SK-N-SH (cell line): ENCODE results near the gene TBC1D13. TPM values are rescaled to one million over a fixed set of nuclear protein-coding genes. Genes with fewer than 3 reads are reported as not detected.

Experiments used
- CTCF ChIA-PET: fragments of 300-600, 350-600 bp; formaldehyde crosslinking; extraction: SDS; loops from one replicate; lab custom pipeline; 2021; lab: Yijun Ruan, JAX
- POLR2A ChIA-PET: fragments of 350-600 bp; sonication (Branson Sonifier 250); formaldehyde crosslinking; extraction: SDS; loops from one replicate; lab custom pipeline; 2020; ENCODE audit warnings: antibody characterized with exemption, inconsistent platforms; lab: Yijun Ruan, JAX
- DNase-seq: peaks from one replicate; pipeline ENCODE4 v3.0.0; 2012
- H2AFZ ChIP-seq: fragments of 200-600 bp; sonication (generic); 2 replicates; pipeline ENCODE4 v1.8.1; 2016; ENCODE audit warnings: antibody characterized with exemption, mild to moderate bottlenecking, low read depth
- H3F3A ChIP-seq: fragments of 200-600 bp; sonication (generic); replicated peaks from 2 replicates; pipeline ENCODE3; 2016; ENCODE audit warnings: antibody characterized with exemption, mild to moderate bottlenecking; ENCODE audit not compliant: insufficient read depth
- H3K27ac ChIP-seq, 2 experiments: fragments of 200-500 bp in 1 of 2; fragments of 200-600 bp in 1 of 2; sonication (Bioruptor generic) in 1 of 2; sonication (generic), shearing (Covaris generic) in 1 of 2; 2 replicates each; pipeline versions ENCODE4 v1.5.1 to v1.6.1; 2014 to 2016; ENCODE audit warnings: low read depth in 2 of 2, inconsistent platforms in 1 of 2, low read length in 1 of 2, mild to moderate bottlenecking in 1 of 2, mixed read lengths in 1 of 2
- H3K27me3 ChIP-seq: fragments of 200-600 bp; sonication (generic), shearing (Covaris generic); 2 replicates; pipeline ENCODE4 v1.6.1; 2016; ENCODE audit warnings: mixed run types; ENCODE audit not compliant: insufficient read depth
- H3K36me3 ChIP-seq, 2 experiments: fragments of 200-500 bp in 1 of 2; fragments of 200-600 bp in 1 of 2; sonication (Bioruptor generic) in 1 of 2; sonication (generic) in 1 of 2; replicated peaks in 1 of 2; 2 replicates each; pipeline versions ENCODE3 to v1.5.1; 2014 to 2016; ENCODE audit warnings: low read length in 1 of 2, mild to moderate bottlenecking in 1 of 2; ENCODE audit not compliant: insufficient read depth in 2 of 2, control insufficient read depth in 1 of 2
- H3K4me1 ChIP-seq, 2 experiments: fragments of 200-500 bp in 1 of 2; fragments of 200-600 bp in 1 of 2; sonication (Bioruptor generic) in 1 of 2; sonication (generic), shearing (Covaris generic) in 1 of 2; 2 replicates each; pipeline versions ENCODE4 v1.5.1 to v1.6.1; 2014 to 2016; ENCODE audit warnings: low read depth in 1 of 2, low read length in 1 of 2, mixed run types in 1 of 2; ENCODE audit not compliant: insufficient read depth in 2 of 2, control insufficient read depth in 1 of 2
- H3K4me2 ChIP-seq: fragments of 200-600 bp; sonication (generic), shearing (Covaris generic); 2 replicates; pipeline ENCODE4 v1.6.1; 2017; ENCODE audit warnings: mixed run types
- H3K4me3 ChIP-seq, 2 experiments: fragments of 200-500 bp in 1 of 2; fragments of 200-600 bp in 1 of 2; sonication (Bioruptor generic) in 1 of 2; sonication (generic), shearing (Covaris generic) in 1 of 2; 2 replicates each; pipeline versions ENCODE4 v1.5.1 to v1.8.1; 2014 to 2016; ENCODE audit warnings: low read depth in 2 of 2, inconsistent platforms in 1 of 2, low read length in 1 of 2, mild to moderate bottlenecking in 1 of 2, mixed read lengths in 1 of 2, moderate library complexity in 1 of 2
- H3K79me2 ChIP-seq: fragments of 200-600 bp; sonication (generic); 2 replicates; pipeline ENCODE4 v1.8.1; 2017; ENCODE audit warnings: mild to moderate bottlenecking; ENCODE audit not compliant: insufficient read depth
- H3K9ac ChIP-seq: fragments of 200-600 bp; sonication (generic); 2 replicates; pipeline ENCODE4 v1.6.1; 2017; ENCODE audit warnings: mixed run types
- H3K9me2 ChIP-seq: fragments of 200-600 bp; sonication (generic); 2 replicates; pipeline ENCODE4 v1.6.1; 2017; ENCODE audit warnings: mixed run types
- H3K9me3 ChIP-seq: fragments of 200-600 bp; sonication (generic); 2 replicates; pipeline ENCODE4 v1.6.1; 2017; ENCODE audit warnings: mixed run types, mild to moderate bottlenecking, moderate library complexity
- H4K20me1 ChIP-seq: fragments of 200-600 bp; sonication (generic); 2 replicates; pipeline ENCODE4 v1.6.1; 2017; ENCODE audit warnings: mild to moderate bottlenecking, mixed run types; ENCODE audit not compliant: insufficient read depth
- EZH2phosphoT487 ChIP-seq: fragments of 200-600 bp; sonication (generic); IDR thresholded peaks from 2 replicates; pipeline ENCODE4 v1.6.1; 2017; ENCODE audit warnings: low read depth, mixed run types, mild to moderate bottlenecking, antibody characterized with exemption, moderate library complexity, borderline replicate concordance
- RAD21 ChIP-seq: IDR thresholded peaks from 2 replicates; pipeline ENCODE4 v1.6.1; 2012; ENCODE audit warnings: mild to moderate bottlenecking, low read length
- SIN3A ChIP-seq: IDR thresholded peaks from 2 replicates; pipeline ENCODE4 v1.6.1; 2012; ENCODE audit warnings: low read depth, mild to moderate bottlenecking, low read length, moderate library complexity, borderline replicate concordance
- TCF12 ChIP-seq: IDR thresholded peaks from 2 replicates; pipeline ENCODE4 v1.4.0; 2012
- TEAD4 ChIP-seq: IDR thresholded peaks from 2 replicates; pipeline ENCODE4 v1.4.0; 2012; ENCODE audit warnings: mild to moderate bottlenecking, borderline replicate concordance; ENCODE audit not compliant: insufficient read depth
- WGBS: methylation state at CpG from one replicate; pipeline ENCODE4 v1.1.6; 2017; ENCODE audit warnings: low lambda C conversion rate; 5-methylcytosine and 5-hydroxymethylcytosine counted together
- polyA plus RNA-seq, 3 experiments: library from polyadenylated mRNA; depleted of rRNA; stranded (reverse); fragments of >200 nt; gene quantifications; 2 replicates each; pipeline ENCODE4 v1.2.3, GENCODE V29; 2012
- TF ChIP-seq, protein P1 (sequence below): IDR thresholded peaks from 2 replicates; pipeline ENCODE4; 2012

TBC1D13 gene
- polyA plus RNA-seq, 1 of the 3 experiments (the other 2 are of a cell fraction): 19.1 TPM

DNA sequence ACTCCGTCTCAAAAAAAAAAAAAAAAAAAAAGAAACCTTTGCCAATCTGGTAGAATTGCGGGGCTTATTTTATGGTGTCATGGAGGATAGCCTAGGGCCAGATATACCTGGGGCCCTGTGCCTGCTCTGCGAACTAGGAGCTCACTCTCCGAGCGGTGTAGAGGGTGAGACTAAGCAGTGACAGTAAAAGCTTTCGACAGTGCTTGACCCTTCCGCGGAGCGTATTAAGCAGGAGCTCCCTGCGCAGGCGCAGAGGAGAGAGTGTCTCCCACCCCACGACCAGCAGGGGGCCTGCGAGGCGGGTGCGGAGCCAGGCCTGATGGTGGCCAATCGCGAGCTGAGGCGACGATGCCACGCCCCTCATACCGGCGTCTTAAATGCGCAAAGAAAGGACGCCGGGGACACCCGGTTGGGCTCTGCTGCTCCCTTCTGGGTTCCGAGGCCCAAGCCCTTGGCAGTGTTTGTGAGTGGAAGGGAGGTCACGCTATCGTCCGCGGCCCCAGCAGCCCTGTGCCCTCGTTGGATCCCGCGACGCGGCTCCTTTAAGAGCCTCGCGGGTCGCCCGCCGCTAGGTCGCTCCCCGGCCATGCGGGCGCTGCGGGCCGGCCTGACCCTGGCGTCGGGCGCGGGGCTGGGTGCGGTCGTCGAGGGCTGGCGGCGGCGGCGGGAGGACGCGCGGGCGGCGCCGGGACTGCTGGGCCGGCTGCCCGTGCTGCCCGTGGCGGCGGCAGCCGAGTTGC is 31.2 kb downstream of the TBC1D13 start, which contains the start of gene ENDOG (continued):
- TF ChIP-seq RAD21 (peak; percentile 34; the same call in 1 of the 2 replicates), SIN3A (peak; percentile 90; the same call in 1 of the 2 replicates), EZH2phosphoT487 (no peak), TCF12 (no peak)
- TF ChIP-seq, protein P1, sequence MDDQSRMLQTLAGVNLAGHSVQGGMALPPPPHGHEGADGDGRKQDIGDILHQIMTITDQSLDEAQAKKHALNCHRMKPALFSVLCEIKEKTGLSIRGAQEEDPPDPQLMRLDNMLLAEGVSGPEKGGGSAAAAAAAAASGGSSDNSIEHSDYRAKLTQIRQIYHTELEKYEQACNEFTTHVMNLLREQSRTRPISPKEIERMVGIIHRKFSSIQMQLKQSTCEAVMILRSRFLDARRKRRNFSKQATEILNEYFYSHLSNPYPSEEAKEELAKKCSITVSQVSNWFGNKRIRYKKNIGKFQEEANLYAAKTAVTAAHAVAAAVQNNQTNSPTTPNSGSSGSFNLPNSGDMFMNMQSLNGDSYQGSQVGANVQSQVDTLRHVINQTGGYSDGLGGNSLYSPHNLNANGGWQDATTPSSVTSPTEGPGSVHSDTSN: 0 out of 2 replicates have a peak, but pooled peaks have one; percentile 7

DNA sequence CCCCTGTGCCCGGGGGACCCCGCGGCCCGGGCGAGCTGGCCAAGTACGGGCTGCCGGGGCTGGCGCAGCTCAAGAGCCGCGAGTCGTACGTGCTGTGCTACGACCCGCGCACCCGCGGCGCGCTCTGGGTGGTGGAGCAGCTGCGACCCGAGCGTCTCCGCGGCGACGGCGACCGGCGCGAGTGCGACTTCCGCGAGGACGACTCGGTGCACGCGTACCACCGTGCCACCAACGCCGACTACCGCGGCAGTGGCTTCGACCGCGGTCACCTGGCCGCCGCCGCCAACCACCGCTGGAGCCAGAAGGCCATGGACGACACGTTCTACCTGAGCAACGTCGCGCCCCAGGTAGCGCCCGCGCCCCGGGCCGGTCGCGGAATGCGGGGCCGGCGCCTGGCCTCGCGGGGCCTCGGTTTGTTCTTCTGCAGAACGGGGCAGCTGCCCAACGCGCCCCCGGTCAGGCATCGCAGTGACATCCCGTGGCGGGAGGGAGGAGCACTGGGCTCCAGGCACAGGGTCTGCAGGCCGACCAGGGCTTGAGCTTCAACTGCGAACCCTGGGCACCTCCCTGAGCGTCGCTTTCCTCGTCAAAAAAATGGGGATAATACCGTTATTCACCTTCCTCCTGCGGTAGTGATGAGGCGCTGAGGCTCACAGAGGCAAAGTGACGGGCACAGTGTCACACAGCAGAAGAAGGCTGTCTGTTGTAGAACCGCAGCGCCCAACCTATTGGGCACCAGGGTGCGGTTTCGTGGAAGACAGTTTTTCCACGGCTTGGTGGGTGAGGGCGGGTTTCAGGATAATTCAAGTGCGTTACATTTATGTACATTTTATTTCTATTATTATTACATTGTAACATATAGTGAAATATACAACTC is 32.0 kb downstream of the TBC1D13 start:
- Histone ChIP-seq H3F3A (peaks cover 16% of the 10 kb centered on the region), H3K4me2 (peak overlapping the region; percentile 96), H3K4me3 (peak overlapping the region; percentile 60 to 72), H3K36me3 (peaks cover 0 to 25% of the 10 kb centered on the region in 2 experiments), H3K9me3 (no peaks in the 10 kb centered on the region), H3K79me2 (peaks cover 5% of the 10 kb centered on the region; the same call in 1 of the 2 replicates), H3K9ac (peak overlapping the region; percentile 30; the same call in 1 of the 2 replicates), H3K27me3 (no peaks in the 10 kb centered on the region), H3K9me2 (no peaks in the 10 kb centered on the region), H3K4me1 (peaks cover 0 to 17% of the 10 kb centered on the region in 2 experiments; a peak in 1 of 4 replicates), H3K27ac (peak overlapping the region in 1 of 2 experiments; percentile 83; a peak in 3 of 4 replicates), H4K20me1 (peaks cover 6% of the 10 kb centered on the region; the same call in 1 of the 2 replicates), H2AFZ (0 out of 2 replicates have a peak overlapping the region, but pooled peaks have one; percentile 22)
- 8% methylated on average over 34 of the region's 90 CpGs for WGBS
- TF ChIP-seq TEAD4: no peak
- peak; percentile 23; the same call in 1 of the 2 replicates for TF ChIP-seq SIN3A
- ChIA-PET CTCF (interaction anchor here (0.6 to 4.1 kb wide), 32 partner anchors 8 to 441 kb away, joined by 3 to 34 read pairs (median 5); partner anchors contain the start of genes KYAT1, LRRC8A, PKN3 and SPOUT1), POLR2A (interaction anchor here (0.7 to 2.7 kb wide), 8 partner anchors 10 to 515 kb away, joined by 3 to 13 read pairs (median 4); partner anchors contain the start of genes SPOUT1 and ZDHHC12)
- peak; percentile 67 for DNase-seq
